Omental fat pad (tissue), 4 donors: ENCODE results near the gene TMEFF2. TPM values are rescaled to one million over a fixed set of nuclear protein-coding genes. Genes with fewer than 3 reads are reported as not detected.

ENCODE experiments used
- ATAC-seq: fragments of 150-250 bp; one replicate; pipeline ENCODE4 v1.9.1; 2016; ENCODE audit warnings: mild to moderate bottlenecking, moderate library complexity; ENCODE audit not compliant: low FRiP score
- DNase-seq: peaks from one replicate; pipeline ENCODE4 v3.0.0-alpha.2; 2019; ENCODE audit warnings: low spot score
- CTCF ChIP-seq, 3 donors: fragments of 450-650 bp; IDR thresholded peaks; one replicate each; pipeline ENCODE4 v1.5.1; 2016 to 2017; ENCODE audit warnings: antibody characterized with exemption in 3 of 3, mild to moderate bottlenecking in 3 of 3, moderate library complexity in 2 of 3
- total RNA-seq, 4 donors: library from RNA; depleted of rRNA; stranded (reverse); fragments of >200 nt; gene quantifications; one replicate each; pipeline ENCODE4 v1.1.0, GENCODE V29; 2016

TMEFF2 gene
- total RNA-seq, 4 donors from 2014 or later, result not detected

GRCh38 chr2:191908874-191909273, 285.9 kb downstream of the TMEFF2 start:
- no peak for ATAC-seq
- TF ChIP-seq CTCF (IDR thresholded peaks at IDR 0.05), result no peak
- no peak for DNase-seq

GRCh38 chr2:191907545-191907944, 287.2 kb downstream of the TMEFF2 start:
- TF ChIP-seq CTCF (IDR thresholded peaks at IDR 0.05), result no peak
- ATAC-seq (no peak), DNase-seq (no peak)

- DNase-seq, result no peak
- TF ChIP-seq CTCF (IDR thresholded peaks at IDR 0.05), result no peak
- no peak for ATAC-seq
These were observed 287.6 kb downstream of the TMEFF2 start for GRCh38 chr2:191907091-191907490.

GRCh38 chr2:191905336-191905735, 289.4 kb downstream of the TMEFF2 start:
- DNase-seq (no peak), ATAC-seq (no peak)
- no peak for TF ChIP-seq CTCF (IDR thresholded peaks at IDR 0.05)

- no peak for ATAC-seq
- no peak for DNase-seq
- no peak for TF ChIP-seq CTCF (IDR thresholded peaks at IDR 0.05)
These were observed 293.7 kb downstream of the TMEFF2 start for GRCh38 chr2:191901031-191901430.

GRCh38 chr2:191899410-191899809, 295.3 kb downstream of the TMEFF2 start:
- no peak for TF ChIP-seq CTCF (IDR thresholded peaks at IDR 0.05)
- DNase-seq, result no peak
- ATAC-seq, result peak; percentile 62
